HG02759 (cell line): ENCODE results near the gene ST8SIA6.
"Not testable (repeated sequence)": the region's sequence is repeated elsewhere in the genome, so short reads cannot be mapped to it uniquely, and the experiment has no call there.

Experiments used
- ATAC-seq: cut with Tn5 transposase; IDR thresholded peaks from one replicate; pipeline ENCODE4 v1.9.1; 2021; ENCODE audit warnings: mild to moderate bottlenecking, moderate library complexity; ENCODE audit not compliant: unreplicated experiment

ST8SIA6 gene

GRCh38 chr10:17427666-17428350 lies 26.6 kb downstream of the ST8SIA6 start:
- no peak for ATAC-seq

DNA sequence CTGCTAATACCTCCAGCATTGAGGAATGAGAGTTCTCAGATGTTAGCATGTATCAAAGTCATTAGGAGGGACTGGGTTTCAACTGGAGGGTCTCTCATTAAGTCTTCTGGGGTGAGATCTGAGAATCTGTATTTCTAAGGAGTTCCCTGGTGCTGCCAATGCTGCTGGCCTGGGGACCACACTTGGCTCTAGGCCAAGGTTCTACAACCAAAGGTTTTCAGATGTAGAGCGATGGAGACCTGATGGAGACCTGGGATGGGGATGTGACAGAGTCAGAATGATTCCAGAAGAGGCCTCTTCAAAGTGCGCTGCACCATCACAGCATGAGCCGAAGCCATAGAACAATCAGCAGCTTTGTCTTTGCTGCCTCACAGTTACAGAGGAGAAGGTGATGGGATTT lies 27.2 kb downstream of the ST8SIA6 start:
- no peak for ATAC-seq

DNA sequence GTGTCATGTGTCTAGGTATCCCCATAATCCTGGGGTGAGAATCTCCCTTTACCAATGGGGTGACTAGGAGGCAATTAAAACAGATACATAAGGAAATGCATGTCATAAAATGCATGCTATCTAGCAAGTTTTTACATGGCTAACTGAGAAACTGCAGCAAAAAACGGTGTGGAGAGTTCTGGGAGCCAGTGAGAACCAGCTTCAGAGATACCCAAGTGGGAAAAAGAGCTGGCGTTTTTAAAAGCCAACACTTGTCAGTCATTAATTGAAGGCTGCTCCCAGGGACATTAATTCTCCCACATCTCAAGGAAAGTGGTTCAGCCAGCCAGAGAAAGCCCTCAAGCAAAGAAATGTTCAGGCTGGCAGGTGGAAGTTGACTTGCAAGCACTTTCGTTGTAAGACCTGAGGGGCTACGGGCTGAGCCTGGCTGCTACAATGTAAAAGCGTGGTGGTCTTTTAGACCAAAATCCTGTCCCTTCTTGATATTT lies 28.1 kb downstream of the ST8SIA6 start:
- no peak for ATAC-seq

DNA sequence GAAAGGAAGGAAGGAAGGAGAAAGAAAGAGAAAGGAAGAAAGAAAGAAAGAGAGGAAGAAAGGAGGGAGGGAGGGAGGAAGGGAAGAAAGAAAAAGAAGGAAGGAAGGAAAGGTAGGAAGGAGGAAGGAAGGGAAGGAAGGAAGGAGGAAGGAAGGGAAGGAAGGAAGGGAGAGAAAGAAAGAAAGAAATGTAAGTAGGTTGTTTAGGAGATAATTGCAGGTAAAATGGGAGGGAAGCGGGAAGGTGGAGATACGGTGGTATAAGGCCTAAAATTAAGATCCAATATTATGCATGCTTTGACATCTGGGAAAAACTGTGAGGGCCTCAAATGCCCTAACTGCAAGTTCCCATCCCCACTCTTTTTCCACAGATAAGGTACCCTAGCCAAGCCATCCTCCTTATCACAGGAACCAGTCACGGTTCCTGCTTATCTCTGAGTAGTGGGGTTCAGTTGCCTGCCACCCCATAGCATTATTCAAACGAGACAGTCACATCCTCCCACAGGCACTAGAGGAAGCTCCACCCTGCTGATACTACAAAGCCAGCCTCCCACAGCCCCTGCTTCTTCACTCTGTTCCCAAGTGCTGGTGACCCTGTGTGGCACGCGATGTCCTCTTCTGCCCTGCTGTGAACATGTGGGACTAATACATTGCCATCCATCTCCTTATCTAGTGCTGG lies 28.7 kb downstream of the ST8SIA6 start:
- ATAC-seq = no peak

GRCh38 chr10:17423632-17424186 lies 30.7 kb downstream of the ST8SIA6 start:
- ATAC-seq = no peak

DNA sequence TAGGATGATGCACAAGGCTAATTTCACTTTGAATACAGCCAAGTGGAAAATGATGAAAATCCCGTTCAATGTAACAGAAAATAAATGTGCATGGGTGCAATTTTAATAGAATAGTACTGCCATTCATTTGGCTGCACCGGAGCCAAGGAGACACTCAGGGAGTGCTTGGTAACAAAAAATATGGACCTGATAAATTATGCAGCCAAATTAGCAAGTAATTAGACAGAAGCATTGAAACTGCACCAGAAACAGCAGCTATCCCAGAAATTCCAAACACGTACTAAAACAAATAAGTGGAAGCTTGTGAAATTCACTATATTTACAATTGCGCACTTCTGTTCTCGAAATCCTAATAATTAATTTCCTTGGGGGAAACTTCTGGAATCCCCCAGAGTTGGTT lies 31.5 kb downstream of the ST8SIA6 start:
- ATAC-seq = no peak

DNA sequence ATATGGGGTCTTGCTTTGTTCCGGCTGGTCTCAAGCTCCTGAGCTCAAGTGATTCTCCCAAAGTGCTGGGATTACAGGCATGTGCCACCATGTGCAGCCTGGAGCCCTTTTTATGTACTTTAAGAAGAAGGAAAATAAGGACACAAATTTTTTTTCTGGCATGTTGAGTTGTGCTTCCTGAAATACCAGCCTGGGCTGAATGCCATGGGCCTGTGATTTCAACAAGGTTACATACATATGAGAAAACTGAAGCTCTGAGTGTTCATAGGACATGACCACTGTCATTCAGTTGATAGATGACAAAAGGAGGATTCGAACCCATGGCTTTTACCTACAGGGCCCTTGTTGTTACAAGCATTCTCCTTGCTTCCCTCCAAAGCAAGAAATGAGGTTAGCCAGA lies 36.1 kb downstream of the ST8SIA6 start:
- ATAC-seq = no peak

GRCh38 chr10:17416442-17417211 lies 37.8 kb downstream of the ST8SIA6 start:
- no peak for ATAC-seq

DNA sequence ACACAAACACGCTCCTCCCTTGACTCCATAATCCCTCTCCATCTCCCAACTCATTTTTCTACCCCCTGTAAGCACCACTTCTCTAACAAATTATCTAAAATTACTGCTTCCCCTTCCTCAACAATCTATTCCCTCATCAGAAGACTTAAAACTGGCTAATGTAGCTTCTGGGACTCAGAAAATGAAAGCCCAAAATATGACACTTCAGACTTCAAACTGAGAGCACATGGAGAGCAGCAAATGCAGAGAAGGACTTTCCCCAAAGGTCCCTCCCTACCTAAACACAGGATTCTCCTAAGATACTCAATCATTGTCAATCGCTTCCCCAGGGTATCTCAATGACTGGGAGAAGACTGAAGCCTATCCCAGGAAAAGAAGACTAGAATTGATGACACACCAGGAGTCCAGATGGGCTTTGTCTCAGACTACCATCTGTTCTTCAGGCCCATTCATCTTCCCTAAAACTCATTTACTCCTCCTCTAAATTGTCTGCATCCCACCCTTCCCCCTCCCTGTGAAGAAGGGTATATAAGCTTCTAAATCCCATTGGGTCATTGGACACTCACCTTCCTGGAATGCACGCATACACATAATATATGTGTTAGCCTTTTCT lies 39.2 kb downstream of the ST8SIA6 start:
- ATAC-seq = no peak

- no peak for ATAC-seq
These were observed 39.9 kb downstream of the ST8SIA6 start for GRCh38 chr10:17414484-17414883.

DNA sequence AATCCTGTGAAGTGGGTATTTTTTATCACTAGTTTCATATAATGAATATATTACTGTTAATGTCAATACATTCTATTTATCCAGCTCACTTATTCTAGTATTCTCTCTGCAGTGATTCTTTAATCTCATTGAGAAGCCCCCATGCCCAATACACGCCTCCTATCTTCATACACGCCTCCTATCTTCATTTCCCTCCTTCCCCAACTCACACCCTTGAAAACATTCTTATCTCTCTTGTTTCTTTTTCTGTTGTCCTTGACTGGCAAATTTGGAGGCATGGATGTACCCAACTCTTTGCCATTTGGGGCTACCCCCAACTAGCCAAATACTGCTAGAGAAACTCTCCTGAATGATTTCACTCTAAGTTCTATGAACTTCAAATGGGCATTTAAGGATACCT lies 40.5 kb downstream of the ST8SIA6 start:
- no peak for ATAC-seq

DNA sequence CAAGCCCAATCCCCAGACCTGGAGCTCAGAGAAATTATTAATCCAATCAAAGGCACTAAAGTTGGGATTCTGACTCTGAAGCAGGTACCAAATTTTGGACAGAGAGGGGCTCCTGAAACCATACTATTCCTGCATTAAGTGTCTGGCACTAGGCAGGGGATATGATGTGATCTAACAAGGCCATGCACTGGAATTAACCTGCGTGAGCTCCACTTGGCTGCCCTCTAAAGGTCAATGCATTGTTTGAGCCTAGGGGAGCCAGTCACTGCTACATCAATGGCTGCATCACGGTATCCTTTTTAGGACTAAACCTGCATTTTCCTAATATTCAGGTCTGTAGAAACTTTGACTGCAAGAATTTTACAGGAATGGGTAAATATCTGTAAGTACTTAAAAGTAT lies 42.1 kb downstream of the ST8SIA6 start:
- no peak for ATAC-seq

GRCh38 chr10:17410907-17411306 lies 43.5 kb downstream of the ST8SIA6 start:
- ATAC-seq = no peak

GRCh38 chr10:17409170-17409733 lies 45.1 kb downstream of the ST8SIA6 start:
- ATAC-seq = no peak

DNA sequence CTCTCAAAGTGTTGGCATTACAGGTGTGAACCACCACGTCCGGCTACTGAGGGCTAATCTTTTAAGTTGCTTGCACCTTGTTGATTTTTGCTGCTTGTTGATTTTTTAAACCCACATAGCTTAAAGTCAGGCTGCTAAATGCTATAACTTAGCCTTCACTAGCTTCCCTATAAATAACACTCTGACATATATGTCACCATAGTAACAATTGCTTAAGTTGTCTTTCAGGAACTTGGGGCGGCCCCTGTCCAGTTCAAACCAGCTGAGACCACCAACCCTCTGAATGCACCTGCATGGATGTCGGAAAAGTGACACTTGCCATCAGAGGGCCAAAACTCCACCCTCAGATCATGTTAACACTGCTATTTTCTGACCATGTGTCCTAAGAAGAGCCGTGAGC lies 47.3 kb downstream of the ST8SIA6 start:
- ATAC-seq = no peak

DNA sequence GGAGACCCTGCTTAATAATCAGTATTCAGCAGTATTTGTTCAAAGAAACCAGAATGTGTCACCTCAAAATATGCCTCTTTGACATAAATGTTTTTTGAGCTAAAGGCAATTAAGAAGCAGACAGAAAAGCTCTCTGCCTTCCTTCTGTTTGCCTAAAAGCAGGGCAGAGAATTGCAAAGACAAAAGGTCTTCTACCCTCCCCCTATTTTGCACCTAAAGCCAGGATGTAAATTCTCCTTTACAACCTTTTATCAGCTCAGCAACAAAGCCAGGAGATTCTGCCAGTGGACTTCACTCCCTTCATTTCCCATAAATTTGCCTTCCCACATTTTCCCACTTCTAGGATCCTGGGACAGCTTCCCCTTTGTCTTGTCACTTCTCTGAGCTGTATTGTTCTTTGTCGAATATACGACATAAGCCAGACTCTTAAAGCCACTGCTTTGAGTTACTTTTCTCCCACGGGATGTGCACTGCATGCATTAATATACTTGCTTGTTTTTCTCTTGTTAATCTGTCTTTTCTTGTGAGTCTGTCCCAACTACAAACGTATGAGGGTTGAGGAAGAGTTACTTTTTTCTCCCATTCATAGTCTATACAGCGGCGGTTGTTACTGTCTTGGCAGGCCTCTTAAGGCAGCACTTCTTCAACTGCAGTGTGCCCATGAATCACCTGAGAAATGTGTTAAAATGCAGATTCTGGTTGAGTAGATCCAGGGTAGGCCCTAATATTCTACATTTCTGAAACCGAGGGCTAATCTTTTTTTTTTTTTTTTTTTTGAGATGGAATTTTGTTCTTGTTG lies 48.2 kb downstream of the ST8SIA6 start:
- ATAC-seq = no peak

DNA sequence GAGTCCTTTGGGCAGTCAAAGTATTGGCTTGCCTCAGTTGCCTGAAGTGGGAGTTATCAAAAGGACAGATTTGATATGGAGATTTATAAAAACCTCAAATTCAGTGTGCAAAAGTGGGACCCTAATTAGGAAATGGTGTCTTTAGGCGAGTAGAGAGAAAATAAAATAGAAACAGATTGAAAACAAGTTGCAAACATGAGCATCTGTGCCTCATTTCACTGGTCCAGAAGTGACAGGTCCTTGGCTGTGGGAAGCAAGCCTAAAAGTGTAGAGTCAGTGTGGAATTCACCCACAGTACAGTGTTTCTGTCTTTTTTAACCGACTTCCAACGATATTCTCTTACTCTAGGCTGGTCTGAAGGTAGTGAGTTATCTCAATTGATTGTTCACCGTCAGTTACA lies 51.2 kb downstream of the ST8SIA6 start:
- no peak for ATAC-seq

- ATAC-seq = not testable (repeated sequence)
These were observed 52.4 kb downstream of the ST8SIA6 start for GRCh38 chr10:17402040-17402439.

GRCh38 chr10:17396004-17396403 lies 58.4 kb downstream of the ST8SIA6 start:
- ATAC-seq = no peak

DNA sequence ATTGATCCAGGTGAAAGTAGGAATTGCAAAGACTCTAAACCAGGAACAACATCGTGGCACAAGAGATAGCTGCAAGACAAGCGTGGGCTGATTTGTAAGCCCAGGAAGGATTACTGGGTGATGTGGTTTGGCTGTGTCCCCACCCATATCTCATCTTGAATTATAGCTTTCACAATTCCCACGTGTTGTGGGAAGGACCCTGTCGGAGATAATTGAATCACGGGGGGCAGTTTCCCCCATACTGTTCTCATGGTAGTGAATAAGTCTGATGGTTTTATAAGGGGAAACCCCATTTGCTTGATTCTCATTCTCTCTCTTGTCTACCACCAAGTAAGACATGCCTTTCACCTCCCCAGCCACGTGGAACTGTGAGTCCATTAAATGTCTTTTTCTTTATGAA lies 59.5 kb downstream of the ST8SIA6 start:
- ATAC-seq = no peak
